Breast epithelium (tissue), 4 donors: ENCODE measurements around the gene LRRC36. TPM values are rescaled to one million over a fixed set of nuclear protein-coding genes. Genes with fewer than 3 reads are reported as not detected.

ENCODE experiments used
- DNase-seq, 2 donors: peaks; one replicate each; pipeline ENCODE4 v3.0.0-alpha.2; 2019; ENCODE audit warnings: low spot score in 2 of 2
- H3K27ac ChIP-seq, 2 donors: fragments of 200-600 bp; sonication (generic) in 1 of 2; one replicate each; pipeline ENCODE4 v1.5.1; 2016 to 2019; ENCODE audit warnings: mild to moderate bottlenecking in 1 of 2
- H3K27me3 ChIP-seq, 2 donors: fragments of 200-600 bp; sonication (generic) in 1 of 2; one replicate each; pipeline versions ENCODE4 v1.5.1 to v1.6.0; 2017 to 2019; ENCODE audit warnings: control low read depth in 1 of 2, mild to moderate bottlenecking in 1 of 2
- H3K36me3 ChIP-seq: fragments of 200-600 bp; one replicate; pipeline ENCODE4 v1.5.1; 2019
- H3K4me1 ChIP-seq, 2 donors: fragments of 200-600 bp; sonication (generic); one replicate each; pipeline ENCODE4 v1.5.1; 2016 to 2019; ENCODE audit warnings: control low read depth in 1 of 2
- H3K4me3 ChIP-seq, 3 donors: fragments of 200-600 bp; sonication (generic); 1 replicate in 2 of 3; 2 replicates in 1 of 3; pipeline ENCODE4 v1.5.1; 2016 to 2019; ENCODE audit warnings: mild to moderate bottlenecking in 3 of 3, moderate library complexity in 2 of 3
- H3K9me3 ChIP-seq, 2 donors: fragments of 200-600 bp; sonication (generic) in 1 of 2; one replicate each; pipeline ENCODE4 v1.5.1; 2016 to 2019; ENCODE audit warnings: control low read depth in 1 of 2
- CTCF ChIP-seq, 3 donors: fragments of 450-650 bp; IDR thresholded peaks; one replicate each; pipeline ENCODE4 v1.5.1; 2016 to 2017; ENCODE audit warnings: antibody characterized with exemption in 3 of 3, mild to moderate bottlenecking in 3 of 3, moderate library complexity in 3 of 3
- POLR2A ChIP-seq: fragments of 450-650 bp; IDR thresholded peaks from one replicate; pipeline ENCODE4 v1.6.1; 2016; ENCODE audit warnings: antibody characterized with exemption, mild to moderate bottlenecking, moderate library complexity
- POLR2AphosphoS5 ChIP-seq, 3 donors: sonication (generic); formaldehyde crosslinking; IDR thresholded peaks; one replicate each; pipeline ENCODE4 v1.6.1; 2017; ENCODE audit warnings: antibody characterized with exemption in 3 of 3
- intact Hi-C: fragments of 100-400 bp; cut with DNase I; formaldehyde crosslinking; loops from one replicate; pipeline ENCODE4 v1.15.1; 2023; ENCODE audit warnings: low total_unique reads
- total RNA-seq, 3 donors: library from RNA; depleted of rRNA; stranded (reverse); fragments of >200 nt; gene quantifications; one replicate each; pipeline ENCODE4 v1.1.0, GENCODE V29; 2016

The LRRC36 gene
- total RNA-seq, 3 donors from 2014 or later, result 0.16 to 3.3 (median 0.59) TPM

- peaks cover 6 to 14% of the 10 kb centered on the region in 2 donors for H3K4me1 ChIP-seq
- no peak for DNase-seq
- no peaks in the 10 kb centered on the region for H3K36me3 ChIP-seq
- no peaks in the 10 kb centered on the region for H3K27me3 ChIP-seq
- TF ChIP-seq CTCF (IDR thresholded peaks at IDR 0.05), result no peak
- TF ChIP-seq POLR2A, result no peak
- TF ChIP-seq POLR2AphosphoS5 (IDR thresholded peaks at IDR 0.05), result no peak
- H3K27ac ChIP-seq, result peak overlapping the region in 1 of 2 donors; percentile 82
- no peak overlapping the region for H3K4me3 ChIP-seq
- intact Hi-C loops, result no loop called here
- no peaks in the 10 kb centered on the region for H3K9me3 ChIP-seq
Measured at GRCh38 chr16:67390816-67391423, 64.3 kb downstream of the LRRC36 start.

GRCh38 chr16:67391424-67392300 lies 65.0 kb downstream of the LRRC36 start:
- Histone ChIP-seq H3K36me3 (no peaks in the 10 kb centered on the region), H3K27me3 (no peaks in the 10 kb centered on the region), H3K9me3 (no peaks in the 10 kb centered on the region), H3K4me3 (peak overlapping the region in 1 of 3 donors; percentile 43), H3K4me1 (peaks cover 6 to 17% of the 10 kb centered on the region in 2 donors), H3K27ac (peak overlapping the region in 1 of 2 donors; percentile 82)
- intact Hi-C loops, result no loop called here
- DNase-seq, result no peak
- TF ChIP-seq POLR2AphosphoS5 (IDR thresholded peaks at IDR 0.05), result no peak
- no peak for TF ChIP-seq POLR2A
- TF ChIP-seq CTCF (IDR thresholded peaks at IDR 0.05), result no peak

- no peak for TF ChIP-seq POLR2A
- no peak for TF ChIP-seq POLR2AphosphoS5 (IDR thresholded peaks at IDR 0.05)
- TF ChIP-seq CTCF (IDR thresholded peaks at IDR 0.05), result no peak
- H3K27ac ChIP-seq, result peak overlapping the region; percentile 73 to 82
- no peaks in the 10 kb centered on the region for H3K36me3 ChIP-seq
- no peaks in the 10 kb centered on the region for H3K27me3 ChIP-seq
- H3K9me3 ChIP-seq, result no peaks in the 10 kb centered on the region
- peaks cover 6 to 23% of the 10 kb centered on the region in 2 donors for H3K4me1 ChIP-seq
- intact Hi-C loops, result no loop called here
- H3K4me3 ChIP-seq, result peak overlapping the region; percentile 42 to 65 (median 43)
- DNase-seq, result no peak
Measured at GRCh38 chr16:67392301-67393059, 65.9 kb downstream of the LRRC36 start.

GRCh38 chr16:67393111-67393787 lies 66.6 kb downstream of the LRRC36 start, which contains the start of gene TPPP3:
Gene TPPP3, minus strand, starts transcription at chr16:67393498. Its CDS starts 2,387 bp downstream, at chr16:67391111.
- DNase-seq, result peak; percentile 78 to 95
- no peaks in the 10 kb centered on the region for H3K36me3 ChIP-seq
- H3K27ac ChIP-seq, result peak within 1 kb of the TSS; percentile 73 to 82
- TF ChIP-seq POLR2A (peak; percentile 15), POLR2AphosphoS5 (IDR thresholded peaks at IDR 0.05) (peak in 1 of 3 donors; percentile 30), CTCF (IDR thresholded peaks at IDR 0.05) (peak; percentile 42 to 75 (median 65))
- H3K4me3 ChIP-seq, result peak within 1 kb of the TSS; percentile 42 to 65 (median 43)
- intact Hi-C loops, result no loop called here
- H3K27me3 ChIP-seq, result no peaks in the 10 kb centered on the region
- H3K9me3 ChIP-seq, result no peaks in the 10 kb centered on the region
- H3K4me1 ChIP-seq, result peaks cover 6 to 25% of the 10 kb centered on the region in 2 donors
